Measurements from ENCODE around the gene FGD6.

Gene FGD6

GRCh38 chr12:95126736-95127135, 90.5 kb downstream of the FGD6 start:
- DNase-seq (ENCODE audit: extremely low read depth, insufficient read length) = no peak
- H3K27me3 ChIP-seq (replicated peaks; ENCODE audit: control insufficient read depth, insufficient read depth, low read length) = no peaks in the 10 kb centered on the region
- no peak for TF ChIP-seq CTCF (IDR thresholded peaks at IDR 0.05; ENCODE audit: insufficient read depth, low read length, poor library complexity, severe bottlenecking)
- no peak overlapping the region for H3K4me3 ChIP-seq (replicated peaks; ENCODE audit: low read depth, low read length)
- H3K36me3 ChIP-seq (ENCODE audit: control insufficient read depth, insufficient read depth, low read length) = no peaks in the 10 kb centered on the region

- H3K4me3 ChIP-seq (replicated peaks; ENCODE audit: low read depth, low read length) = no peak overlapping the region
- H3K36me3 ChIP-seq (ENCODE audit: control insufficient read depth, insufficient read depth, low read length) = no peaks in the 10 kb centered on the region
- no peak for DNase-seq (ENCODE audit: extremely low read depth, insufficient read length)
- no peaks in the 10 kb centered on the region for H3K27me3 ChIP-seq (replicated peaks; ENCODE audit: control insufficient read depth, insufficient read depth, low read length)
- no peak for TF ChIP-seq CTCF (IDR thresholded peaks at IDR 0.05; ENCODE audit: insufficient read depth, low read length, poor library complexity, severe bottlenecking)
Observed at GRCh38 chr12:95126076-95126475, 91.2 kb downstream of the FGD6 start.

- H3K36me3 ChIP-seq (ENCODE audit: control insufficient read depth, insufficient read depth, low read length) = no peaks in the 10 kb centered on the region
- no peak for TF ChIP-seq CTCF (IDR thresholded peaks at IDR 0.05; ENCODE audit: insufficient read depth, low read length, poor library complexity, severe bottlenecking)
Observed at GRCh38 chr12:95124106-95124505, 93.2 kb downstream of the FGD6 start.

DNA sequence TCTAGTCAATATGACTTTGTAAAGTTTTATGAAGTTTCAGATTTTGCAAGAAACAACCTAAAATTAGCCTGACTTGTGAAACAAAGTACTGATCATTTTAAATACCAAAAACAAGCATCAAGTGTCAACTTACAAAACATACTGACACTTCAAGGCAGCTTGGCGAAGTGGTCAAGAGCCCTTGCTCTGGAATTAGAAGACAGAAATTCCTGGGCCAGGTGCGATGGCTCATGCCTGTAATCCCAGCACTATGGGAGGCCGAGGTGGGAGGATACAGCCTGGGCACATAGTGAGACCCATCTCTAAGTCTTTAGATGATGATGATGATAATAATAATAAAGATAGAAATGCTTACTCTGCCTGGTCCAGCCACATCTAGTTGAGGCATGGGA, 98.5 kb downstream of the FGD6 start:
- no peak overlapping the region for H3K4me3 ChIP-seq (replicated peaks; ENCODE audit: low read depth, low read length)
- no peak for TF ChIP-seq CTCF (IDR thresholded peaks at IDR 0.05; ENCODE audit: insufficient read depth, low read length, poor library complexity, severe bottlenecking)
- H3K27me3 ChIP-seq (replicated peaks; ENCODE audit: control insufficient read depth, insufficient read depth, low read length) = no peaks in the 10 kb centered on the region
- DNase-seq (ENCODE audit: extremely low read depth, insufficient read length) = no peak
- no peaks in the 10 kb centered on the region for H3K36me3 ChIP-seq (ENCODE audit: control insufficient read depth, insufficient read depth, low read length)

More at GRCh38 chr12:95124106-95124505, 93.2 kb downstream of the FGD6 start:
- Histone ChIP-seq H3K27me3 (replicated peaks; ENCODE audit: control insufficient read depth, insufficient read depth, low read length) (no peaks in the 10 kb centered on the region), H3K4me3 (replicated peaks; ENCODE audit: low read depth, low read length) (no peak overlapping the region)
- DNase-seq (ENCODE audit: extremely low read depth, insufficient read length) = no peak

DNA sequence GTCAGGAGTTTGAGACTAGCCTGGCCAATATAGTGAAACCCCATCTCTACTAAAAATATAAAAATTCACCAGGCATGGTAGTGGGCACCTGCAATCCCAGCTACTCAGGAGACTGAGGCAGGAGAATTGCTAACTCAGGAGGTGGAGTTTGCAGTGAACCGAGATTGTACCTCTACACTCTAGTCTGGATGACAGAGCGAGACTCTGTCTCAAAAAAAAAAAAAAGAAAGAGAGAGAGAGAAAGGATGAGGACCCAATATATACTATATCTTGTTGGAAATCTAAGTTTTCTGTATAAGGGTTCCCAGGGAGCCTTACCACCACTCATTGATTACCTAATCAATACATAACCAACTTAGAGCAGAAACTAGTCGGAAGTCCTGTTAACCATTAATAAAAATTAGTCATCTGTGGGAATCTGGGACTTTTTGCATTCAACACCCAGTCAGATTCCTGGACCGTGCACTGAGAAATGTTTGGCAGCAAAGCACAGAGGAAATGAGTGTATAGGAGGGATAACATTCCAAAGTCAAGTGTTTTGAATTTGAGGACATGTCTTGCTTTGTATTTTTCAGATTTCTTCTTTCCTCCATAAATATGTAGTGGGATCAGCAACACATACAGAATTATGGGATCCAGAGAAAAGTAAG, 99.0 kb downstream of the FGD6 start:
- TF ChIP-seq CTCF (IDR thresholded peaks at IDR 0.05; ENCODE audit: insufficient read depth, low read length, poor library complexity, severe bottlenecking) = no peak
- no peak for DNase-seq (ENCODE audit: extremely low read depth, insufficient read length)
- Histone ChIP-seq H3K4me3 (replicated peaks; ENCODE audit: low read depth, low read length) (no peak overlapping the region), H3K27me3 (replicated peaks; ENCODE audit: control insufficient read depth, insufficient read depth, low read length) (no peaks in the 10 kb centered on the region), H3K36me3 (ENCODE audit: control insufficient read depth, insufficient read depth, low read length) (no peaks in the 10 kb centered on the region)

GRCh38 chr12:95117178-95117599, 100.1 kb downstream of the FGD6 start:
- peak; percentile 54 for TF ChIP-seq CTCF (IDR thresholded peaks at IDR 0.05; ENCODE audit: insufficient read depth, low read length, poor library complexity, severe bottlenecking)
- H3K36me3 ChIP-seq (ENCODE audit: control insufficient read depth, insufficient read depth, low read length) = no peaks in the 10 kb centered on the region; the same call in 1 of the 2 replicates
- no peak overlapping the region for H3K4me3 ChIP-seq (replicated peaks; ENCODE audit: low read depth, low read length)
- peak; percentile 41 for DNase-seq (ENCODE audit: extremely low read depth, insufficient read length)
- H3K27me3 ChIP-seq (replicated peaks; ENCODE audit: control insufficient read depth, insufficient read depth, low read length) = no peaks in the 10 kb centered on the region
